ENCODE measurements around the gene ZNF107.
"Not testable (repeated sequence)": the region's sequence is repeated elsewhere in the genome, so short reads cannot be mapped to it uniquely, and the experiment has no call there.

ZNF107 gene

GRCh38 chr7:64651203-64651602 is 14.7 kb upstream of the ZNF107 start:
- DNase-seq, result no peak

DNA sequence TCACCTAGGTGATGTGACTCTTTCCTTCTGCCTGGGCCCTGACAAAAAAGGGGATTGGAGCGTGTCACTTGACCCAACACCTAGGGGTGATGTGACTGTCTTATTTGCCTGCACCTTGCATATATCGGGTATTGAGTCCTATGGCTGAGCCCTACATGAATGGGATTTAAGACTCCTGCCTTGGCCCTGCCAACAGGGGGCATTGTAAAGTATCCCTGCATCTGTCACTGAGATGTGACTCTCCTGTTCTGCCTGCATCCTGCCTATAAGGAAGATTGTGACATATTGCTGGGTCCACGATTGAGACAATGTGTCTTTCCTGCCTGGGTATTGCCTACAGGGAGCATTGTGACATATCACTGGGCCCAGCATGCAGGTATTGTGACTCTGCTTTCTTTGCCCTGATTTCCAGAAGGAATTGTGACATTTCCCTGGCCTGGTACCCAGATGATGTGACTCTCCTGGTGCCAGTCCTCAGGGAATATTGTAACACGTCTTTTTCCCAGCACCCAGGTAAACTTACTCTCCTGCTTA is 14.2 kb upstream of the ZNF107 start:
- no peak for DNase-seq

- no peak for DNase-seq
Measured at GRCh38 chr7:64653721-64654401, 12.1 kb upstream of the ZNF107 start.

GRCh38 chr7:64654796-64655548 is 11.0 kb upstream of the ZNF107 start:
- no peak for DNase-seq

GRCh38 chr7:64655811-64656210 is 10.1 kb upstream of the ZNF107 start:
- DNase-seq, result no peak

DNA sequence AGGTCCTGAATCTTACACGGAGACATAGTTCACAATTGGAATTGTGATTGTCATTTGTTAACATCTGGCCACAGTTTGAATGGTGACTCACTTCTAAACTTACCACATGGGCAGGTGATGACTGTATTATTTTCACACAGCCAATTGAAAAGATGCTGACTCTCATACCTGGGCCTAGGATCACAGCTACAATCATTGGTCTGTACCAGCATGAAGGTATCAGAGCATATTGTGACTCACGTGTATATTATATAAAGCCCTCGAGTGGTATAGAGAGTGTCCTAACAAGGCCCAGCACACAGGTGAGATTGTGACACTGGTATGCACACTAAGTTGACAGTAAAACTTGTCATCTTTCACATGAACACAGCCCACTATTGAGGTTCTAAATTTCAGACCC is 9.4 kb upstream of the ZNF107 start:
- no peak for DNase-seq

DNA sequence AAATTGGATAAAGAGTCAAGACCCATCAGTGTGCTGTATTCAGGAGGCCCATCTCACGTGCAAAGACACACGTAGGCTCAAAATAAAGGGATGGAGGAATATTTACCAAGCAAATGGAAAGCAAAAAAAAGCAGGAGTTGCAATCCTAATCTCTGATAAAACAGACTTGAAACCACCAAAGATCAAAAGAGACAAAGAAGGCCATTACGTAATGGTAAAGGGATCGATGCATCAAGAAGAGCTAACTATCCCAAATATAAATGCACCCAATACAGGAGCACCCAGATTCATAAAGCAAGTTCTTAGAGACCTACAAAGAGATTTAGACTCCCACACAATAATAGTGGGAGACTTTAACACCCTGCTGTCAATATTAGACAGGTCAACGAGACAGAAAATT is 3.8 kb upstream of the ZNF107 start:
- DNase-seq, result not testable (repeated sequence)

DNA sequence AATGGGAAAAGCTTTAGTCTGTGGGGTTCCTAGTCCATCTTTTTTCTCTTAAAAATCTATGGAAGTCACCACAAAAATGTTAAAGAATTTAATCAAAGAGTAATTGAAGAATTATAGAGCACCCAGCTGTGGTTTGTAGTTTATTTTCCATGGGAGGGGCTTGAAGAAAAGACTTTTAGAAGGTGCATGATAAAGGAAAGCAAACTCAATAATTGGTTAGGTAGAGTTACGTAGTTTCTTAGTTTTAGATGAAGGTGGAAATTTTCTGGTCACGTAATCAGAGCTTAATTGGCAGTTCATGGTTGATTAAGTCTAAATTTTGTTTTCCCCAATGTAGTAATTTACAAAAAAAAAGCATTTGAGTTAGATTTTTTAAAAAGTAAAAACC is 724 bp downstream of the ZNF107 start:
- DNase-seq, result no peak

GRCh38 chr7:64667311-64667710 is 1.4 kb downstream of the ZNF107 start:
- DNase-seq, result no peak

DNA sequence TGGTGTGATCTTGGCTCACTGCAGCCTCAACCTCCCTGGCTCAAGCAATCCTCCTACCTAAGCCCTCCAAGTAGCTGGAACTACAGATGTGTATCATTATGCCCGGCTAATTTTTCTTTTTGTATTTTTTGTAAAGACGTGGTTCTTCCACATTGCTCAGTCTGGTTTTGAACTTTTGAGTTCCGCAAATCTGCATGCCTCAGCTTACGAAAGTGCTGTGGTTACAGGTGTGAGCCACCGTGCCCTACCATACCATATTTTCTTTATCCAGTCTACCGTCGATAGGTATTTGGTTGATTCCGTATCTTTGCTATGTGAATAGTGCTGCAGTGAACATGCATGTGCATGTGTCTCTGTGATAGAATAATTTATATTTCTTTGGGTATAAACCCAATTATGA is 6.5 kb downstream of the ZNF107 start:
- DNase-seq, result no peak

GRCh38 chr7:64685091-64685490 is 19.2 kb downstream of the ZNF107 start:
- no peak for DNase-seq

- DNase-seq, result no peak
Measured at GRCh38 chr7:64685741-64686140, 19.8 kb downstream of the ZNF107 start.

DNA sequence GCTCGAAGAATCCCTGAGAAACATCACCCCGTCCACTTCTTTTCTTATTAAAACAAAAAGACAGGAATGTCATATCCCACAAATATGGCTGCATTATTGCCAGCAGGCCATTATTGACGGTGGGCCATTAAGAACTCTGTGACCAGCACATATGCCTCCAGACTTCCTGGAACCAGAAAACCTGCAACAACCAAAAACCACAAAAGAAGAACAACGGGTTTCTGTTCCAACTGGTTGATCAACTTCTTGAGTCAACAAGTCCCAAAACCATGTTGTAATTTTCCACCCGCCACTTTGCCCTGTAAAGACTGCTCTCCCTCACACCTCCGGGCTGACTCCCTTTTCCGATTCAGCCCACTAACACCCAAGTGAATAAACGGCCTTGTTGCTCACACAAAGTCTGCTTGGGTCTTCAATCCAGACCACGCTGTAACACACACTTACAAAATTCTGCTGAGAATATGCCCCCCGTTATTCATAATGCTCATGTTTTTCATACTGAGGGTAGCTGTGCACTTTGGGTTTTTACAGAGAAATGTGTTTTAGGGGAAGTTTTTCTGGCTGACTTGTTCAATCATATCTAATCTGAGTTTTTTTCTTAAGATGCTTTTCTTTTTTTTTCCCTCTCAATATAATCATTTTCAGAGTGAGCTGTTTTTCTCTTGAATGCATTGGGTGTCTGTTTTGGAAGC is 20.7 kb downstream of the ZNF107 start:
- DNase-seq, result peak; percentile 19

DNA sequence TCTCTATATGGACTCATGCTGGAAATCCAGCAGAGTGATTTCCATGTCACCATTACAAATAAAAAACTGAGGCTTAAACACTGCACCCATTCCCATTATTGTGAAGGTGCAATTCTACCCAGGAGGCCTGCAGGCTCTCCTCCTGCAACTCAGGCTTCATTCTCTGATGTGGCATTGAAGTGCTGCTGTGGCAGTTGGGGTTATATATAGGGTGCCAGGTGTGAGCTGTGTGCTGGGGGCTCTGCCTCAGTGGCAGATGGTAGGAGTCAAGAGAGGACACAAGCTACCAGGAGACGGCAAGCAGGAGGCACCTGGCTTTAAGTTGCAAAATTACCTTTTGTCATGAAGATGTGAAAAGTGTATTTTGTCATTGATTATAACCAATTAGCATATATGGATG is 21.3 kb downstream of the ZNF107 start:
- no peak for DNase-seq

GRCh38 chr7:64688988-64689387 is 23.1 kb downstream of the ZNF107 start:
- no peak for DNase-seq

GRCh38 chr7:64691831-64692230 is 25.9 kb downstream of the ZNF107 start:
- DNase-seq, result no peak

DNA sequence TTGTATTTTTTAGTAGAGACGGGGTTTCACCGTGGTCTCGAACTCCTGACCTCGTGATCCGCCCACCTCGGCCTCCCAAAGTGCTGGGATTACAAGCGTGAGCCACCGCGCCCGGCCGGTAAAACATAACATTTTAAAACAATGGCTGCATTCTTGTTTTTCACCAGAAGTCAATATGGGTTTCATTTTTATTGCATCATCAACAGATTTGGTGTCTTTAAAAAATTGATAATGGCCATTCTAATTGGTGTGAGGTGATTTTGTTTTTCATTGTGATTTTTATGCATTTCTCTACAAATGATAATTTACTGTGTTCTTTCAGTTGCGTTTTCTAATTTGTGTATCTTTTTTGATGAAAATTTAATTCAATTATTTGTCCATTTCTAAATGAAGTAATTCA is 31.9 kb downstream of the ZNF107 start:
- not testable (repeated sequence) for DNase-seq

DNA sequence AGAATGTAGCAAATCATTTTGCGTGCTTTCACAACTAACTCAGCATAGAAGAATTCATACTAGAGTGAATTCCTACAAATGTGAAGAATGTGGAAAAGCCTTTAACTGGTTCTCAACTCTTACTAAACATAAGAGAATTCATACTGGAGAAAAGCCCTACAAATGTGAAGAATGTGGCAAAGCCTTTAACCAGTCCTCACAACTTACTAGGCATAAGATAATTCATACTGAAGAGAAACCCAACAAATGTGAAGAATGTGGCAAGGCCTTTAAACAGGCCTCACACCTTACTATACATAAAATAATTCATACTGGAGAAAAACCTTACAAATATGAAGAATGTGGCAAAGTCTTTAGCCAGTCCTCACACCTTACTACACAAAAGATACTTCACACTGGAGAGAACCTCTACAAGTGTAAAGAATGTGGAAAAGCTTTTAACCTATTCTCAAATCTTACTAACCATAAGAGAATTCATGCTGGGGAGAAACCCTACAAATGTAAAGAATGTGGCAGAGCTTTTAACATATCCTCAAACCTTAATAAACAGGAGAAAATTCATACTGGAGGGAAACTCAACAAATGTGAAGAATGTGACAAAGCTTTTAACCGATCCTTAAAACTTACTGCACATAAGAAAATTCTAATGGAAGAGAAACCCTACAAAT is 40.8 kb downstream of the ZNF107 start:
- no peak for DNase-seq

DNA sequence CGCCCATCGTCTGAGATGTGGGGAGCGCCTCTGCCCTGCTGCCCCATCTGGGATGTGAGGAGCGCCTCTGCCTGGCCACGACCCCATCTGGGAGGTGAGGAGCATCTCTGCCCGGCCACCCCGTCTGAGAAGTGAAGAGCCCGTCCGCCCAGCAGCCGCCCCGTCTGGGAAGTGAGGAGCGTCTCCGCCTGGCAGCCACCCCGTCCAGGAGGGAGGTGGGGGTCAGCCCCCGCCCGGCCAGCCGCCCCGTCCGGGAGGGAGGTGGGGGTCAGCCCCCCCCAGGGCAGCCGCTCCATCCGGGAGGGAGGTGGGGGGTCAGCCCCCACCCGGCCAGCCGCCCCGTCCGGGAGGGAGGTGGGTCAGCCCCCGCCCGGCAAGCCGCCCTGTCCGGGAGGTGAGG is 52.0 kb downstream of the ZNF107 start:
- not testable (repeated sequence) for DNase-seq

- no peak for DNase-seq
Measured at GRCh38 chr7:64729089-64729848, 63.3 kb downstream of the ZNF107 start.

- DNase-seq, result no peak
Measured at GRCh38 chr7:64733550-64734240, 67.8 kb downstream of the ZNF107 start.

DNA sequence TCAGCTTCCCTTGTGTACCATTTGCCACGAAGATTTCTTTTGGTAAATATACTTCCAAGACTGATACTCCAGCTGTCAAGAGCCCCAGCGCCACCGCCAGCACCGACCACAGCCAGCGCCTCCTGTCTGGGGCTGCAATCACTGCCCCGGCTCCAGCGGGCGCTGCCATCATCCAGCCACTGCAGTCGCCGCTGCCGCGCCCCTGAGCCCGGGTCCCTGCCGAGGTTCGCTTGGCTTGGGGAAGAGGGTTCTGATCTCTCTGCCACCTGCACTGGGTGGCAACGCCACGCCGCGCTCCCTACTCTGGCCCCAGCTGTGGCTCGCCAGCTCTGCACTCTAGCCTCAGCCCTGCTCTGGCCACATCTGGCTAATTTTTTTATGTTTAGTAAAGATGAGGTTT is 70.6 kb downstream of the ZNF107 start:
- DNase-seq, result no peak
